Esophagus squamous epithelium (tissue), 5 donors: ENCODE measurements around the gene ABCA8. TPM values are rescaled to one million over a fixed set of nuclear protein-coding genes. Genes with fewer than 3 reads are reported as not detected.
"Not testable (repeated sequence)": the region's sequence is repeated elsewhere in the genome, so short reads cannot be mapped to it uniquely, and the experiment has no call there.

ENCODE experiments used
- DNase-seq: peaks from one replicate; lab custom pipeline; 2025; lab: John Stamatoyannopoulos, UW
- H3K27ac ChIP-seq, 4 donors: fragments of 200-600 bp; sonication (generic); one replicate each; pipeline ENCODE4 v1.5.1; 2016 to 2019; ENCODE audit warnings: mild to moderate bottlenecking in 1 of 4
- H3K27me3 ChIP-seq, 4 donors: fragments of 200-600 bp; sonication (generic); 1 replicate in 3 of 4; 2 replicates in 1 of 4; pipeline versions ENCODE4 v1.5.1 to v1.6.0; 2017 to 2021; ENCODE audit warnings: antibody characterized with exemption in 1 of 4
- H3K36me3 ChIP-seq, 3 donors: fragments of 200-600 bp; sonication (generic); one replicate each; pipeline ENCODE4 v1.5.1; 2016 to 2019
- H3K4me1 ChIP-seq, 3 donors: fragments of 200-600 bp; sonication (generic); one replicate each; pipeline ENCODE4 v1.5.1; 2017 to 2019
- H3K4me3 ChIP-seq, 4 donors: fragments of 200-600 bp; sonication (generic); 1 replicate in 3 of 4; 2 replicates in 1 of 4; pipeline ENCODE4 v1.5.1; 2016 to 2019; ENCODE audit warnings: mild to moderate bottlenecking in 2 of 4, moderate library complexity in 1 of 4
- H3K9me3 ChIP-seq, 3 donors: fragments of 200-600 bp; sonication (generic); one replicate each; pipeline ENCODE4 v1.5.1; 2016 to 2019
- POLR2A ChIP-seq, 4 donors: fragments of 450-650 bp; IDR thresholded peaks; one replicate each; pipeline ENCODE4 v1.6.1; 2017; ENCODE audit warnings: antibody characterized with exemption in 4 of 4, mild to moderate bottlenecking in 4 of 4, moderate library complexity in 3 of 4
- WGBS, 2 donors: methylation state at CpG; one replicate each; pipeline ENCODE4 v1.1.5; 2018; 5-methylcytosine and 5-hydroxymethylcytosine counted together
- intact Hi-C: fragments of 100-400 bp; cut with DNase I; formaldehyde crosslinking; loops from one replicate; pipeline ENCODE4 v1.15.0; 2022
- total RNA-seq, 4 donors: library from RNA; depleted of rRNA; stranded (reverse); fragments of >200 nt; gene quantifications; one replicate each; pipeline ENCODE4 v1.1.0, GENCODE V29; 2016
- TF ChIP-seq, protein P1 (sequence below), 6 experiments: fragments of 450-650 bp in 4 of 6; fragments of 200-600 bp in 2 of 6; sonication (generic) in 2 of 6; IDR thresholded peaks; one replicate each; pipeline ENCODE4 v1.5.1; 2016 to 2019; ENCODE audit warnings: antibody characterized with exemption in 6 of 6, mild to moderate bottlenecking in 4 of 6, moderate library complexity in 4 of 6
- donor health status: DM: yes; HTN: yes; CAD: no.

Gene ABCA8
- total RNA-seq, 4 donors from 2014 or later: 1.5 to 30.5 (median 7.3) TPM

DNA sequence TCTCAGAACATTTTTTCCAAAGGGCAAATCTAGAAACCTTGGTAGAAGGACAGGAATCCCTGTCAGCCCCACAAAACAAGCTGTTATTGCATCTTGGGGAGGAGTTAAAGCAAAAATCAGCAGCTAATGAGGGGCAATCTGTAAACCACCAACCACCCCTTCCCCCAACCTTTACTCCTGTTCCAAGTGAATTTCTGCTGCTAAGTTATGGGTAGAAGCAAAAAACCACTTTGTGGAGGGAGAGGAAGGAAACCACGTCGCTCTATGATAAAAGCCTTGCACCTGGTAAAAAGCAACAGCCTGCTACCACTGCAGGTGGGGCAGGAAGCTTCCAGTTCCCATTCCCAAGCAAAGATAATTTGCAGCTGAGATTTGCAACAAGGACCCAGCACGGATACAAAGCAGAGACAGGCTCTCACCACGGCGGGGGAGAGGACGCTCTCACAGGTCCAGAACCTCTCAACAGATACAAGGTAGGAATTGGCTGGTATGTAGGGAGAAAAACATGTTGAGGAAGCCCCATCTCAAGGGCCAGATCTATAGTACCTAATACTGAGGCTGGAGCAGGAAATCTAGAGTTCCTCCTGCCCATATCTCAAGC is 10.7 kb downstream of the ABCA8 start:
- Histone ChIP-seq H3K36me3 (no peaks in the 10 kb centered on the region), H3K4me1 (no peaks in the 10 kb centered on the region), H3K27me3 (no peaks in the 10 kb centered on the region), H3K9me3 (no peaks in the 10 kb centered on the region), H3K4me3 (no peak overlapping the region), H3K27ac (no peak overlapping the region)
- TF ChIP-seq, protein P1, sequence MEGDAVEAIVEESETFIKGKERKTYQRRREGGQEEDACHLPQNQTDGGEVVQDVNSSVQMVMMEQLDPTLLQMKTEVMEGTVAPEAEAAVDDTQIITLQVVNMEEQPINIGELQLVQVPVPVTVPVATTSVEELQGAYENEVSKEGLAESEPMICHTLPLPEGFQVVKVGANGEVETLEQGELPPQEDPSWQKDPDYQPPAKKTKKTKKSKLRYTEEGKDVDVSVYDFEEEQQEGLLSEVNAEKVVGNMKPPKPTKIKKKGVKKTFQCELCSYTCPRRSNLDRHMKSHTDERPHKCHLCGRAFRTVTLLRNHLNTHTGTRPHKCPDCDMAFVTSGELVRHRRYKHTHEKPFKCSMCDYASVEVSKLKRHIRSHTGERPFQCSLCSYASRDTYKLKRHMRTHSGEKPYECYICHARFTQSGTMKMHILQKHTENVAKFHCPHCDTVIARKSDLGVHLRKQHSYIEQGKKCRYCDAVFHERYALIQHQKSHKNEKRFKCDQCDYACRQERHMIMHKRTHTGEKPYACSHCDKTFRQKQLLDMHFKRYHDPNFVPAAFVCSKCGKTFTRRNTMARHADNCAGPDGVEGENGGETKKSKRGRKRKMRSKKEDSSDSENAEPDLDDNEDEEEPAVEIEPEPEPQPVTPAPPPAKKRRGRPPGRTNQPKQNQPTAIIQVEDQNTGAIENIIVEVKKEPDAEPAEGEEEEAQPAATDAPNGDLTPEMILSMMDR (IDR thresholded peaks at IDR 0.05): no peak
- TF ChIP-seq POLR2A (IDR thresholded peaks at IDR 0.05): no peak
- no peak for DNase-seq
- intact Hi-C loops: no loop called here
- WGBS, 2 donors: 72 to 82% methylated on average over 5 to 6 of the region's 6 CpGs

DNA sequence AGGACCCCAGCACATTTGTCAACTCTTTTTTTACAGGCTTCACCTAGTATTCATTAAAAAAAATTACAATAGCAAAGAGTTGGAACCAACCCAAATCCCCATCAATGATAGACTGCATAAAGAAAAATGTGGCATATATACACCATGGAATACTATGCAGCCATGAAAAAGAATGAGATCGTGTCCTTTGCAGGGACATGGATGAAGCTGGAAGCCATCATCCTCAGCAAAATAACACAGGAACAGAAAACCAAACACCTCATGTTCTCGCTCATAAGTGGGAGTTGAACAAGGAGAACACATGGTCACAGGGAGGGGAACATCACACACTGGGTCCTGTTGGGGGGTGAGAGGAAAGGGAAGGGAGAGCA is 11.4 kb downstream of the ABCA8 start:
- H3K27ac ChIP-seq, H3K36me3 ChIP-seq, H3K4me3 ChIP-seq, intact Hi-C loops, H3K27me3 ChIP-seq, H3K9me3 ChIP-seq, DNase-seq, H3K4me1 ChIP-seq: not testable (repeated sequence)
- 82 to 87% methylated on average over 2 of the region's 2 CpGs for WGBS, 2 donors

DNA sequence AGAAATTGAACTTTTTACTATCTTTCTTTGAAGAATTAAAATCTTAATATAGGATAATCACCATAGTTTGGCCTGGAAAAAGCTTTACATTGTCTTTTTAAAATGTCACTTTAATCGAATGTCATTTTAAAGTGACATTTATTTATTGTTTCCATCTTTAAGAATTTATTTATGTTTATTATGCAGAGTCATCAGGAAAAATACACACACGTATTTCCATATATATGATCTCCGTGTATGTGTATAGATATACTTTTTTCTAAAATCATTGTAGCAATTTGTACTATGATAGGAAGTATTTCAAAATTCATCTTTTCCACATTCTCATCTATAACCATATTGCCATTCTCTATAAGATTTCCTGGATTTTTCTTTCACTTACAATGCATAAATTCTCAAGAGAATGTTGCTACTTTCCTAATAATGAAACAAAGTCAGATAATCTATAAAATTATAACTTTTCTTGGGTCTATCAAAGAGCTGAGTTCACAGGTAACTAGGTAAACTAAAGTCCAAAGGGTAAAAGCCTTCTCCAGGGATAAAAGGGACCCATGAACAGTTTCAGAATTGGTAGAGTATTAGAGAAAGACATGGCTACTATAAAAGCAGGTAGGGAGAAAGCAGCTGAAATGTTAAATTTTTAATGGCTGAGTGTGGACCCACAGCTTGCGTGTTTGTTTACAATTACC is 11.9 kb downstream of the ABCA8 start:
- DNase-seq: no peak
- Histone ChIP-seq H3K27ac (no peak overlapping the region), H3K9me3 (no peaks in the 10 kb centered on the region), H3K36me3 (no peaks in the 10 kb centered on the region), H3K4me3 (no peak overlapping the region), H3K4me1 (no peaks in the 10 kb centered on the region), H3K27me3 (no peaks in the 10 kb centered on the region)
- 71 to 72% methylated on average over 4 of the region's 4 CpGs for WGBS, 2 donors
- TF ChIP-seq, protein P1 (IDR thresholded peaks at IDR 0.05): no peak
- no peak for TF ChIP-seq POLR2A (IDR thresholded peaks at IDR 0.05)
- intact Hi-C loops: no loop called here

DNA sequence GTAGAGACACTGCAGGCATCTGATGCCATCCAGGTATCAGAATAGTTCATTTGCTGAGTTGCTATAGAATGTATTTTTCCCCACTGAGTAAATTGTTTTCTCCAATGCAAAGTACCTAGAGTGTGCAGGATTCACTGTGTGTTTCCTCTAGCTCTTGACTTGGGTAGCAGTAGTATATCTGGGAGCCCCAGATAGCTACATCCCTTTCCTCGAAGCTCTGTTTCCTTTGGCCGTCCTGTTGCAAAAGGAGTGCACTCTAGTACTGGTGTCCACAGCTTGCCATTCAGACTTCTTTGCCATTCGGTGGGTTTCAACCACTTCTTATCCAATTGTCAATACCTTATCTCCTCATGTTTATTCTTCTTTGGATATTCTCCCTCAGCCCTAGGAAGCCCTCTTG is 12.8 kb downstream of the ABCA8 start:
- no peak for DNase-seq
- intact Hi-C loops: no loop called here
- Histone ChIP-seq H3K27ac (no peak overlapping the region), H3K4me3 (no peak overlapping the region), H3K27me3 (no peaks in the 10 kb centered on the region), H3K4me1 (no peaks in the 10 kb centered on the region), H3K9me3 (no peaks in the 10 kb centered on the region), H3K36me3 (no peaks in the 10 kb centered on the region)
- WGBS, 2 donors: 38 to 61% methylated on average over 3 of the region's 3 CpGs
- no peak for TF ChIP-seq POLR2A (IDR thresholded peaks at IDR 0.05)
- TF ChIP-seq, protein P1 (IDR thresholded peaks at IDR 0.05): no peak

DNA sequence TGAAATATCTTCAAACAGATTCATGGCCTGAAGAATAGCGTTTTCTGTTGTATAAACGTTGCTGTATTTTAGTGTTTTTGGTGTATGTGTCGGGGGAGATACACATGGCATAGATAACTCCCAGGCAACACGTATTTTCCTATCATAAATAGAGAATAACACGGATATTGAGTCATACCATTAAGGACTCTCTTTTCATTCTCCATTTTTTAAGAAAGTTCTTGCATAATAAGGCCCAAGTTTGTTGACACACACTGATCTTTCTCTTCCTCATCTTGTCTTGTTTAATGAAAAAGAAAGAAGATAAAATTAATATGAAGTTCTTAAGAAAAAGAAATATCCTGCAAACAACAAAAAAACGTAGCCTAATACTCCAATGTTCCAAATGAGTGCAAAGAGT is 13.4 kb downstream of the ABCA8 start:
- Histone ChIP-seq H3K36me3 (no peaks in the 10 kb centered on the region), H3K27ac (no peak overlapping the region), H3K27me3 (no peaks in the 10 kb centered on the region), H3K9me3 (no peaks in the 10 kb centered on the region), H3K4me3 (no peak overlapping the region), H3K4me1 (no peaks in the 10 kb centered on the region)
- TF ChIP-seq POLR2A (IDR thresholded peaks at IDR 0.05): no peak
- WGBS, 2 donors: 71 to 77% methylated on average over 6 of the region's 6 CpGs
- DNase-seq: no peak
- intact Hi-C loops: no loop called here

DNA sequence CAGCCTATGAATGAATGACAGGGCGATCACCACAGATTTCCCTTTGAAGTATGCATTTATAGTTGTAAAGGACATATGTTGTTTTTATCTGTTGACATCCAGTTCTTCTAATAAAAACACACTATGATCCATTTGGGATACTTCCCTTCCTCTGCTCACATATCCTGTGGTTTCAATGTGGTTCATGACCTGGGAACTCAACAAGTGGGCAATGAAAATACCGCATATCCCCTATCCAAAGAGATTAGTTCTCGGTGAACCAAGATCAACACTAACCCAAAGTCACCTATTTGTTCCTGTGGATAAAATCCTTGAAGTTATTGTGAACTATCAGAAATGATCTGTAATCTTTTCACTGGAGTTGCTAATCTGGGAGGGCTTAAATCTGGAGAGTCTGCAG is 16.0 kb downstream of the ABCA8 start:
- H3K4me3 ChIP-seq: no peak overlapping the region
- intact Hi-C loops: no loop called here
- H3K4me1 ChIP-seq: no peaks in the 10 kb centered on the region
- no peaks in the 10 kb centered on the region for H3K9me3 ChIP-seq
- no peak overlapping the region for H3K27ac ChIP-seq
- H3K36me3 ChIP-seq: no peaks in the 10 kb centered on the region
- no peak for DNase-seq
- TF ChIP-seq, protein P1 (IDR thresholded peaks at IDR 0.05): no peak
- no peak for TF ChIP-seq POLR2A (IDR thresholded peaks at IDR 0.05)
- 56 to 70% methylated on average over 3 of the region's 3 CpGs for WGBS, 2 donors
- H3K27me3 ChIP-seq: no peaks in the 10 kb centered on the region
